Ovary (tissue), 3 donors: ENCODE results near the gene IWS1.

ENCODE experiments used
- EP300 ChIP-seq: sonication (generic); formaldehyde crosslinking; IDR thresholded peaks from one replicate; pipeline ENCODE4 v1.6.1; 2017; ENCODE audit warnings: antibody characterized with exemption
- POLR2A ChIP-seq: fragments of 450-650 bp; IDR thresholded peaks from one replicate; pipeline ENCODE4 v1.6.1; 2017; ENCODE audit warnings: antibody characterized with exemption, mild to moderate bottlenecking, moderate library complexity
- TF ChIP-seq, protein P1 (sequence below), 3 donors: fragments of 450-650 bp in 2 of 3; fragments of 200-600 bp in 1 of 3; IDR thresholded peaks; one replicate each; pipeline versions ENCODE4 v1.5.1 to v1.8.0; 2016 to 2022; ENCODE audit warnings: antibody characterized with exemption in 3 of 3, mild to moderate bottlenecking in 1 of 3
- donor health status: DM: no; HTN: no; CAD: no.

DNA sequence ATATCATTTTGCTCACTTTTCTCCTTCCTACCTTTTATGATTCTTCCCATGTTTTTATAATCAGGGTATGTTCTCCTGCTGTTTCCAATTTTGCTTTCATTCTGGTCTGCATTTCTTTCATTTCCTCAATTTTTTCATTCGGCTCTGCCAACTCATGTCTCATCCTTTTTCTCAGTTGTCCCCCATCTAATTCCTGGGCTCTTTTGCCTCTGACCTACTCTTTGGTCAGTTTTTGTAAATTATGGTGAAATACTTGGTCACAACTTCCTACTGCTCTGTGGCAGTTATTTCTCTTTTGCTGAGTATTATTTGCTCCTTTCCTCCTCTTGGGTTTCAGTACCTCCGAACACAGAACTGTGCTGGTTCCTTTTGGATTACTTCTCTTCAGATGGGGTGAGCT, 36.6 kb upstream of the IWS1 start:
- TF ChIP-seq, protein P1, sequence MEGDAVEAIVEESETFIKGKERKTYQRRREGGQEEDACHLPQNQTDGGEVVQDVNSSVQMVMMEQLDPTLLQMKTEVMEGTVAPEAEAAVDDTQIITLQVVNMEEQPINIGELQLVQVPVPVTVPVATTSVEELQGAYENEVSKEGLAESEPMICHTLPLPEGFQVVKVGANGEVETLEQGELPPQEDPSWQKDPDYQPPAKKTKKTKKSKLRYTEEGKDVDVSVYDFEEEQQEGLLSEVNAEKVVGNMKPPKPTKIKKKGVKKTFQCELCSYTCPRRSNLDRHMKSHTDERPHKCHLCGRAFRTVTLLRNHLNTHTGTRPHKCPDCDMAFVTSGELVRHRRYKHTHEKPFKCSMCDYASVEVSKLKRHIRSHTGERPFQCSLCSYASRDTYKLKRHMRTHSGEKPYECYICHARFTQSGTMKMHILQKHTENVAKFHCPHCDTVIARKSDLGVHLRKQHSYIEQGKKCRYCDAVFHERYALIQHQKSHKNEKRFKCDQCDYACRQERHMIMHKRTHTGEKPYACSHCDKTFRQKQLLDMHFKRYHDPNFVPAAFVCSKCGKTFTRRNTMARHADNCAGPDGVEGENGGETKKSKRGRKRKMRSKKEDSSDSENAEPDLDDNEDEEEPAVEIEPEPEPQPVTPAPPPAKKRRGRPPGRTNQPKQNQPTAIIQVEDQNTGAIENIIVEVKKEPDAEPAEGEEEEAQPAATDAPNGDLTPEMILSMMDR (IDR thresholded peaks at IDR 0.05), result no peak
- no peak for TF ChIP-seq EP300
- TF ChIP-seq POLR2A, result no peak
